ENCODE results near the gene DYSF. TPM values are rescaled to one million over a fixed set of nuclear protein-coding genes. Genes with fewer than 3 reads are reported as not detected.

DYSF gene
- total RNA-seq, 4 donors from 2014 or later: 2.4 to 10.6 (median 4.3) TPM

GRCh38 chr2:71535526-71535925 is 82.2 kb downstream of the DYSF start:
- H3K4me1 ChIP-seq: peaks cover 0 to 7% (median 0%) of the 10 kb centered on the region in 3 donors
- no peak for DNase-seq
- no peaks in the 10 kb centered on the region for H3K36me3 ChIP-seq
- TF ChIP-seq CTCF (IDR thresholded peaks at IDR 0.05): no peak
- no peak for TF ChIP-seq POLR2A (IDR thresholded peaks at IDR 0.05)
- H3K27me3 ChIP-seq: peaks cover 0 to 2% (median 0%) of the 10 kb centered on the region in 4 donors
- intact Hi-C loops (cut with DNase I): no loop called here
- no peaks in the 10 kb centered on the region for H3K9me3 ChIP-seq
- H3K27ac ChIP-seq: no peak overlapping the region
- WGBS, 2 donors: 88 to 93% methylated on average over 5 to 7 of the region's 7 CpGs
- H3K4me3 ChIP-seq: no peak overlapping the region

DNA sequence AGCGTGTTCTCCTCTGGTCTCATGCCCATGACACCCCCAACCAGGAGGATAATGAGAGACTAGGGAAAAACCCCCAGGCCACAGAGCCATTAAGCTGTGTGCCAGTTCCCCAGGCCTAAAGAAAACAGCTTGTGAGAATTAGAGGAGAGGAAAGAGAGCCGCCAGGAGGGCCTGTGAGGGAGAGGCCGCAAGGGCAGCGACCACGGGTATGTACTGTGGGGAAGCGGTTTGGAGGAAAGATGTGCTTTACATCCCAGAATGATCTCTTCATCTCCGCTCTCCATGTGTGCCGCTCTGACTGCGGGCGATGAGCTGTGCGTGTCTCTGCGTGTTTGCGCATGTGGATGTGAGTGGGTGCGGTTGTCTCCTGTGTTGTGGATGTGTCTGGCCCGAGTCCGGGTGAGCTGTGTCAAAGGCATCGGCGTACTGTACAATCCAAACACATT is 82.9 kb downstream of the DYSF start:
- no peak for DNase-seq
- Histone ChIP-seq H3K36me3 (no peaks in the 10 kb centered on the region), H3K27me3 (no peaks in the 10 kb centered on the region), H3K27ac (no peak overlapping the region), H3K4me3 (no peak overlapping the region), H3K4me1 (peaks cover 0 to 7% (median 0%) of the 10 kb centered on the region in 3 donors), H3K9me3 (no peaks in the 10 kb centered on the region)
- TF ChIP-seq CTCF (IDR thresholded peaks at IDR 0.05): no peak
- TF ChIP-seq POLR2A (IDR thresholded peaks at IDR 0.05): no peak
- intact Hi-C loops (cut with DNase I): no loop called here
- 53 to 61% methylated on average over 10 to 16 of the region's 18 CpGs for WGBS, 2 donors

- Histone ChIP-seq H3K4me1 (peaks cover 0 to 7% (median 0%) of the 10 kb centered on the region in 3 donors), H3K36me3 (no peaks in the 10 kb centered on the region), H3K27ac (no peak overlapping the region), H3K4me3 (no peak overlapping the region), H3K27me3 (no peaks in the 10 kb centered on the region), H3K9me3 (no peaks in the 10 kb centered on the region)
- intact Hi-C loops (cut with DNase I): no loop called here
- no peak for DNase-seq
- WGBS, 2 donors: 73 to 78% methylated on average over 1 to 3 of the region's 3 CpGs
- TF ChIP-seq CTCF (IDR thresholded peaks at IDR 0.05) (no peak), POLR2A (IDR thresholded peaks at IDR 0.05) (no peak)
These were observed 84.9 kb downstream of the DYSF start for GRCh38 chr2:71538241-71538640.

DNA sequence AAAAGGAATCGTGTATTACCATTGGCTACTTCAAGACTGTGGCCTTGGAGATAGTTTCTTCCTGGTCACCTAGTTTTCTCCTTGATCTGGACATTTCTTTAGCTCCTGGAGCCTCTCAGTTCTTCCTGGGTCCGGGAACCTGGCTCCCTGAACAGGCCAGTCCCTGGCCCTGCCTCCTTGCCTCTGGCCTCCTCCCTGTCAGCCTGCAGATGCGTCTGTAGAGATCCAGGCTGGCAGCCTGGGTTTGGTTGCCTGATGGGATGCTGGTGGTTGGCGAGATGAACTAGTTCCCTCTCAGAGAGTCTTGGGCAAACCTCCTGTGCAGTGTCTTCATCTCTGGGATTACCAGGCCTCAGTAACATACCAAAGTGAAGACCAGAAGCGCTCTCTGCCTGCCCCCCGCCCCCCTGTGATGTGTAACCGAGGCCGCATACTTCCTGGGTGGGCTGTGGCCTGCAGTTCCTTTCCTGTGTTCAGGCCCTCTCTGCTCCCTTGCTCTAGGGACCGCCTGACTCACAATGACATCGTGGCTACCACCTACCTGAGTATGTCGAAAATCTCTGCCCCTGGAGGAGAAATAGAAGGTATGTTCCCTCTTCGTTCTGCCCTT is 85.4 kb downstream of the DYSF start:
- Histone ChIP-seq H3K4me3 (no peak overlapping the region), H3K27me3 (no peaks in the 10 kb centered on the region), H3K36me3 (no peaks in the 10 kb centered on the region), H3K4me1 (peaks cover 0 to 7% (median 0%) of the 10 kb centered on the region in 3 donors), H3K27ac (no peak overlapping the region), H3K9me3 (no peaks in the 10 kb centered on the region)
- DNase-seq: no peak
- intact Hi-C loops (cut with DNase I): no loop called here
- TF ChIP-seq POLR2A (IDR thresholded peaks at IDR 0.05) (no peak), CTCF (IDR thresholded peaks at IDR 0.05) (no peak)
- 71 to 82% methylated on average over 6 to 12 of the region's 12 CpGs for WGBS, 2 donors

DNA sequence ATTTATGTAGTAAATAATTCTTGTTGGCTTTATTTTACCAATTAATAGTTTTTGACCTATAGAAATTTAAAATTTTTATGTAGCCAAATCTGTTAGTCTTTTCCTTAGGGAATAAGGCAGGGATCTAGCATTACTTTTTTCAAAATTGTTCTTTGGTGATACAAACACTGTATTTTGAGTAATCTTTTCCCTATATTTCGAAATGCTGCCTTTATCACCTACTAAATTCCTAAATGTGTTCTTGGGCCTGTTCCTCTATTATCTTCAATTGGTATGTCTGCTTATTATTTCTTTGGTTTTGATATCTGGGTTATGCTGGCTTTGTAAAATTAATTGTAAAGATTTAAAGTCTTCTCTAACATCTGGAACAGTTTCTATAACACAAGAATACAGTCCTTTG is 87.5 kb downstream of the DYSF start:
- WGBS, 2 donors: 81 to 82% methylated on average over 1 of the region's 1 CpG
- Histone ChIP-seq H3K36me3 (no peaks in the 10 kb centered on the region), H3K9me3 (no peaks in the 10 kb centered on the region), H3K4me3 (no peak overlapping the region), H3K4me1 (peaks cover 0 to 18% (median 3%) of the 10 kb centered on the region in 3 donors), H3K27me3 (peaks cover 0 to 13% (median 0%) of the 10 kb centered on the region in 4 donors), H3K27ac (no peak overlapping the region)
- DNase-seq: no peak
- no peak for TF ChIP-seq CTCF (IDR thresholded peaks at IDR 0.05)
- no peak for TF ChIP-seq POLR2A (IDR thresholded peaks at IDR 0.05)
- intact Hi-C loops (cut with DNase I): loop anchor here (10.0 kb wide), 1 partner anchor 254 kb away; no protein-coding TSS in a partner anchor

Measured in esophagus squamous epithelium (tissue), 5 donors.